Stomach (tissue), 4 donors: ENCODE measurements around the gene ZNF136.

Experiments
- EP300 ChIP-seq: sonication (generic); formaldehyde crosslinking; IDR thresholded peaks from one replicate; pipeline ENCODE4 v1.6.1; 2017; ENCODE audit warnings: antibody characterized with exemption
- POLR2AphosphoS5 ChIP-seq, 3 donors: sonication (generic); formaldehyde crosslinking; IDR thresholded peaks; one replicate each; pipeline ENCODE4 v1.6.1; 2016; ENCODE audit warnings: antibody characterized with exemption in 3 of 3
- TF ChIP-seq, protein P1 (sequence below), 7 experiments: fragments of 450-650 bp in 4 of 7; fragments of 200-600 bp in 3 of 7; sonication (generic) in 3 of 7; IDR thresholded peaks; one replicate each; pipeline ENCODE4 v1.5.1; 2016 to 2019; ENCODE audit warnings: antibody characterized with exemption in 7 of 7, control low read depth in 2 of 7, mild to moderate bottlenecking in 1 of 7

DNA sequence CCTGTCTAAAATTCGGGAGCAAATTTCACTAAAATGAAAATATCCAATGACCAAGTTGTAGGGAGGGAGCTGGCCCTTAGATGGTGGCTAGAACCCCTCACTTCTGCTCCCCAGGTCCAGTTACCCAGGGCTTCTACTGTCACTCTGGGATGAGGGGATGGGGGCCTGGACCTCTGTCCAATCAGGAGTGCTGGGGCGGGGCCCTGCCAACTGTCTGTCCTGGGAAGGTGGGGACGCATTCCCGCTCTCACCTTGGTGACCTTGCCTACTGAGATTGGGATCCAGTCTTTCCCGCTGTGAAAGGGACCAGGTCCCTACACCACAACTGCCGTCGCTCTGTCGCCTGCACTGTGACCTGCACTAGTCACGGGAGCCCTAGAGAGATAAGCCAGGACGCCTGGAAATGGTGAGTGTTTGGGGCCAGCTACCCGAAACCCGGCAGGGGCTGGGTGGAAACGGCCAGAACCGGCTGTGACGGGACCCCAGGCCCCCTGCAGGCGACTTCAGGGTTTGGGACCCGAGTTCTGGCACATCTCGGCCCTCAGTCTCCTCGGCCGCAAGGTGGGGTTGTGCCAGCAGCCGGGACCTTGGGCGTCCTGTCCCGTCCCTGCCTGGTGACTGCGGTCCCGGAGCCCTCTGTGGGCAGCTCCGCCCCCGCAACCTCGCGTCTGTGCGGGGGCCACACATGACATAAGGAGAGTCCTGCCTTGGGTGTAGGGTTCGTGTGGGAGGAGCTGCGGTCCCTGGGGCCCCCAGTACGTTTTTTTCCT lies 45.5 kb upstream of the ZNF136 start:
- TF ChIP-seq, protein P1, sequence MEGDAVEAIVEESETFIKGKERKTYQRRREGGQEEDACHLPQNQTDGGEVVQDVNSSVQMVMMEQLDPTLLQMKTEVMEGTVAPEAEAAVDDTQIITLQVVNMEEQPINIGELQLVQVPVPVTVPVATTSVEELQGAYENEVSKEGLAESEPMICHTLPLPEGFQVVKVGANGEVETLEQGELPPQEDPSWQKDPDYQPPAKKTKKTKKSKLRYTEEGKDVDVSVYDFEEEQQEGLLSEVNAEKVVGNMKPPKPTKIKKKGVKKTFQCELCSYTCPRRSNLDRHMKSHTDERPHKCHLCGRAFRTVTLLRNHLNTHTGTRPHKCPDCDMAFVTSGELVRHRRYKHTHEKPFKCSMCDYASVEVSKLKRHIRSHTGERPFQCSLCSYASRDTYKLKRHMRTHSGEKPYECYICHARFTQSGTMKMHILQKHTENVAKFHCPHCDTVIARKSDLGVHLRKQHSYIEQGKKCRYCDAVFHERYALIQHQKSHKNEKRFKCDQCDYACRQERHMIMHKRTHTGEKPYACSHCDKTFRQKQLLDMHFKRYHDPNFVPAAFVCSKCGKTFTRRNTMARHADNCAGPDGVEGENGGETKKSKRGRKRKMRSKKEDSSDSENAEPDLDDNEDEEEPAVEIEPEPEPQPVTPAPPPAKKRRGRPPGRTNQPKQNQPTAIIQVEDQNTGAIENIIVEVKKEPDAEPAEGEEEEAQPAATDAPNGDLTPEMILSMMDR (IDR thresholded peaks at IDR 0.05), result no peak
- TF ChIP-seq POLR2AphosphoS5 (IDR thresholded peaks at IDR 0.05) (no peak), EP300 (no peak)
